ENCODE measurements around the gene TXNL1.
A peak's percentile ranks its signal among the peaks of the same experiment; 100 is the strongest.

DNA sequence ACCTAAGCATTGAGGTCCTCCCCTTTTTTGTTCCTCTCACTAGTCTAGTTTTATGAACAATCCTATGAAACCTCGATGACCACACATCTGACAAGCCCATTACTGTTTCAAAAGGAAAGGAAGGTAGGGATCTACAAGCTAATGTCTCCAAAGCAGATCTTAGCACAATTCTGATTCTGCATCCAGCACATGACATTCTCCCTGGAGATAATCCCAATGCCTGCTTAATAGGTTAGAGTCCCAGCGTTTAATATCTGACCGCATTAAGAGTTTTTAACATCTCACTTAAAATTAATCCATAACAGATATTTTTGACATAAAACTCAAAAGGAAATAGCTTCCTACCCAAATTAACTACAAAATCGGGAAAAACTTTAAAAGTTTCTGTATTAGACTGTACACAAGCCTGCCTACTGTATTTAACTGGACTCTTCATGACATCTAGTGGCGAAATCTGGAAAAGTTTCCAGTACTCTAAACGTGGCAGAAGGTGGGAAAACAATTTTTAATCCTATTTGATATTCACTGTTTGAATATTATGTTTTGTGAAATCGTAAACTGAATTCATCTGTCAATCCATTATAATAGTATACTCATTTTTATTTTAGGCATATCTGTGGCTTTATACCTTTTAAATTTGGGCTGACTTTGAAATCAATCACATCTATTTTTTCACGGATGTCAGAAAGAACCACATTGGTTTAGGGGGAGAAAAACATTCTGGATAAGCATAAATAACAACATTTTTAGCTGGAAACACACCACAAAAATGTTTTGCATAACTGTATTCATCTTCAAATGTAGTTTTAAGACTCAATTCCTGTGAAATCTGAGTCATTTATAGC lies 62.4 kb downstream of the TXNL1 start:
- TF ChIP-seq, protein P1, sequence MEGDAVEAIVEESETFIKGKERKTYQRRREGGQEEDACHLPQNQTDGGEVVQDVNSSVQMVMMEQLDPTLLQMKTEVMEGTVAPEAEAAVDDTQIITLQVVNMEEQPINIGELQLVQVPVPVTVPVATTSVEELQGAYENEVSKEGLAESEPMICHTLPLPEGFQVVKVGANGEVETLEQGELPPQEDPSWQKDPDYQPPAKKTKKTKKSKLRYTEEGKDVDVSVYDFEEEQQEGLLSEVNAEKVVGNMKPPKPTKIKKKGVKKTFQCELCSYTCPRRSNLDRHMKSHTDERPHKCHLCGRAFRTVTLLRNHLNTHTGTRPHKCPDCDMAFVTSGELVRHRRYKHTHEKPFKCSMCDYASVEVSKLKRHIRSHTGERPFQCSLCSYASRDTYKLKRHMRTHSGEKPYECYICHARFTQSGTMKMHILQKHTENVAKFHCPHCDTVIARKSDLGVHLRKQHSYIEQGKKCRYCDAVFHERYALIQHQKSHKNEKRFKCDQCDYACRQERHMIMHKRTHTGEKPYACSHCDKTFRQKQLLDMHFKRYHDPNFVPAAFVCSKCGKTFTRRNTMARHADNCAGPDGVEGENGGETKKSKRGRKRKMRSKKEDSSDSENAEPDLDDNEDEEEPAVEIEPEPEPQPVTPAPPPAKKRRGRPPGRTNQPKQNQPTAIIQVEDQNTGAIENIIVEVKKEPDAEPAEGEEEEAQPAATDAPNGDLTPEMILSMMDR (IDR thresholded peaks at IDR 0.05) = peak; percentile 88
- TF ChIP-seq EZH2phosphoT487 (IDR thresholded peaks at IDR 0.05) (no peak), EZH2 (IDR thresholded peaks at IDR 0.05) (no peak)
